Measurements from ENCODE around the gene RIBC1. TPM values are rescaled to one million over a fixed set of nuclear protein-coding genes. Genes with fewer than 3 reads are reported as not detected.
A peak's percentile ranks its signal among the peaks of the same experiment; 100 is the strongest.

Gene RIBC1
- 0.32 and 0.43 TPM in 2 replicates for total RNA-seq

GRCh38 chrX:53422861-53423306 is at the start of gene RIBC1:
TSS of gene RIBC1 (plus strand) at chrX:53422873. CDS start at chrX:53426277, 3,404 bp downstream.
- no peak for TF ChIP-seq CTCF (IDR thresholded peaks at IDR 0.05; ENCODE audit: insufficient read depth, low read depth, low read length)
- no peak for DNase-seq (ENCODE audit: low read depth)
- peak within 1 kb of the TSS; percentile 79 for H3K4me3 ChIP-seq (ENCODE audit: low read depth, low read length)

- no peak for DNase-seq (ENCODE audit: low read depth)
- no peak for TF ChIP-seq CTCF (IDR thresholded peaks at IDR 0.05; ENCODE audit: insufficient read depth, low read depth, low read length)
- H3K4me3 ChIP-seq (ENCODE audit: low read depth, low read length): no peak overlapping the region
Measured at GRCh38 chrX:53373307-53373706, 49.4 kb upstream of the RIBC1 start.

- DNase-seq (ENCODE audit: low read depth): no peak
- TF ChIP-seq CTCF (IDR thresholded peaks at IDR 0.05; ENCODE audit: insufficient read depth, low read depth, low read length): no peak
- H3K4me3 ChIP-seq (ENCODE audit: low read depth, low read length): no peak overlapping the region
Measured at GRCh38 chrX:53374222-53374820, 48.4 kb upstream of the RIBC1 start.

GRCh38 chrX:53374923-53375322 is 47.8 kb upstream of the RIBC1 start:
- no peak overlapping the region for H3K4me3 ChIP-seq (ENCODE audit: low read depth, low read length)
- no peak for TF ChIP-seq CTCF (IDR thresholded peaks at IDR 0.05; ENCODE audit: insufficient read depth, low read depth, low read length)
- no peak for DNase-seq (ENCODE audit: low read depth)

- no peak overlapping the region for H3K4me3 ChIP-seq (ENCODE audit: low read depth, low read length)
- no peak for TF ChIP-seq CTCF (IDR thresholded peaks at IDR 0.05; ENCODE audit: insufficient read depth, low read depth, low read length)
- DNase-seq (ENCODE audit: low read depth): no peak
Measured at GRCh38 chrX:53376888-53377287, 45.8 kb upstream of the RIBC1 start.

GRCh38 chrX:53377464-53377863 is 45.2 kb upstream of the RIBC1 start:
- no peak for TF ChIP-seq CTCF (IDR thresholded peaks at IDR 0.05; ENCODE audit: insufficient read depth, low read depth, low read length)
- DNase-seq (ENCODE audit: low read depth): no peak
- H3K4me3 ChIP-seq (ENCODE audit: low read depth, low read length): no peak overlapping the region

All from fibroblast of villous mesenchyme (primary cell).